GM13976 (cell line): ENCODE measurements around the gene SLC7A6.

ENCODE experiments used
- DNase-seq: peaks from one replicate; pipeline ENCODE4 v3.0.0; 2012; ENCODE audit warnings: low spot score
- in situ Hi-C: fragments of 300-500 bp; cut with MboI; formaldehyde crosslinking; loops from one replicate; pipeline ENCODE4 v1.12.0; 2022; ENCODE audit warnings: low sequenced_read_pairs, mixed read lengths, inconsistent platforms; ENCODE audit not compliant: unreplicated experiment
- TF ChIP-seq, protein P1 (sequence below): IDR thresholded peaks from 2 replicates; pipeline ENCODE4 v1.5.1; 2012; ENCODE audit warnings: borderline replicate concordance, mild to moderate bottlenecking; ENCODE audit not compliant: insufficient read depth; ENCODE audit errors: extremely low read depth, missing control alignments, control extremely low read depth

SLC7A6 gene

DNA sequence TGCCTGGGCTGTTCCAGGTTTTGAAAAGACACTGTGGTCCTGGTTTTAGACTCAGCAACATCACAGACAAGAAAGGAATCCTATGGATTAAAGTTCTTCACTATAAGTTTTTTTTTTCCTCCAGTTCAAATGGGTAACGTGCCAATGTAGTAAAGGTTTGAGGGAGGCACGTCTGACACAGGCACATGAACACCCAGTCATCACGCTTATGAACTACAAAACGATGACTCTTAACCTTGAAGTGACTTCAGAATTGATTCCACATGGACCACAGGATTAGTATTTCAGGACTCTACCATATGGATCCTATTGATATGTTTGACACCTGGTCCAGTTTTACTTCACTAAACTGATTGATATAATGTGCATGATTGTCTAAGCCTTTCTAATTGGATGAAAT, 48.8 kb downstream of the SLC7A6 start:
- DNase-seq = no peak
- TF ChIP-seq, protein P1, sequence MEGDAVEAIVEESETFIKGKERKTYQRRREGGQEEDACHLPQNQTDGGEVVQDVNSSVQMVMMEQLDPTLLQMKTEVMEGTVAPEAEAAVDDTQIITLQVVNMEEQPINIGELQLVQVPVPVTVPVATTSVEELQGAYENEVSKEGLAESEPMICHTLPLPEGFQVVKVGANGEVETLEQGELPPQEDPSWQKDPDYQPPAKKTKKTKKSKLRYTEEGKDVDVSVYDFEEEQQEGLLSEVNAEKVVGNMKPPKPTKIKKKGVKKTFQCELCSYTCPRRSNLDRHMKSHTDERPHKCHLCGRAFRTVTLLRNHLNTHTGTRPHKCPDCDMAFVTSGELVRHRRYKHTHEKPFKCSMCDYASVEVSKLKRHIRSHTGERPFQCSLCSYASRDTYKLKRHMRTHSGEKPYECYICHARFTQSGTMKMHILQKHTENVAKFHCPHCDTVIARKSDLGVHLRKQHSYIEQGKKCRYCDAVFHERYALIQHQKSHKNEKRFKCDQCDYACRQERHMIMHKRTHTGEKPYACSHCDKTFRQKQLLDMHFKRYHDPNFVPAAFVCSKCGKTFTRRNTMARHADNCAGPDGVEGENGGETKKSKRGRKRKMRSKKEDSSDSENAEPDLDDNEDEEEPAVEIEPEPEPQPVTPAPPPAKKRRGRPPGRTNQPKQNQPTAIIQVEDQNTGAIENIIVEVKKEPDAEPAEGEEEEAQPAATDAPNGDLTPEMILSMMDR = no peak
- in situ Hi-C loops = no loop called here

DNA sequence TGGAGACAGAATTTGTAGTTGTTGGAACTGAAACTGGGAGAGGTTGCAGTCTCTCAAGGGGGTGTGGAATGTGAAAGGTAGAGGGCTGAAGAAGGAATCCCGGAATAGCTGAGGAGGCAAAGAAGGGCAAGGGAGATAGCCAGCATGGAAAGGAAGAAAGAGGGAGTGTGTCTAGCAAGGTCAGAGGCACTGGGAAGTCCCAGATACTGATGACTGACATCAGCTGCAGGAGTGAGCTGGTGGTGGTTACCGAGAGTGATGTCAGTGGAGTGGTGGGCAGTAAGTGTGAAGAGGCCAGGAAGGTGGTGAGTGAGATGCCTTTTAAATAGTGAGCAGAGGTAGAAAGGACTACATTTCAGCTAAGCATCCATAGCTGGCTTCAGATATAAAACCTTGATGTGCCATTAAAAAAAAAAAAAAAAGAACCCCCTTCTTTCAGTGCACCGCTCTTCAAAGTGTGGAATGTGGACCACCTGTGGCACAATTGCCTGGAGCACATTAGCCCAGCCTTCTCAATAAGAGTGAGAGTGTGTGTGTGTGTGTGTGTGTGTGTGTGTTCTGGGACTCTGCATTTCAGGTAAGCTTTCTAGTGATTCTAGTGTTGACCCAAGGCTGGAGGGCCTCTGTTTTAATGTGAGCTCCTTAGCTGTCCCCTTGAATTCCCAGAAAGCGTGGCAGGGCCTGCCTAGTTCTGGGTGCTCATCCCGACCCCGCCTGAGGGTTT, 55.0 kb downstream of the SLC7A6 start:
- in situ Hi-C loops = no loop called here
- peak; percentile 84 for DNase-seq
- TF ChIP-seq, protein P1 = no peak

DNA sequence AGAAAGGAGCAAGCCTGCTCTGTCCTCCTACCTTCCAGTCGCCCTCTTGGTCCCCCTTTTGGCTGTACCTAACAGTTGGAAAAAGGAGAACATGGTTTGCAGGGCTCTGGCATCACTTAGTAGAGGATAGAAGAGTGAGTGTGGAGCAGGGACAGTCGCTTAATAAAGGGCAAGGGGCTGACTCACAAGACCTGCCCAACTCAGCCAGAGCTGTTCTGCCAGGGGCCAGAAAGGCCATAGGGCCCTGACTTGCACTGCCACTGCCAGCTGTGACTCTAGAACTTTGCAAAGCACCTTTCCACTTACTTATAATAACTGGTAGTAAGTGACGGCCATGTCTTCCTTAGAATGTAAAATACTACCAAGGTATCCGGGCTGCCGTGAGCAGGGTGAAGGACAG, 60.0 kb downstream of the SLC7A6 start:
- in situ Hi-C loops = no loop called here
- no peak for DNase-seq
- TF ChIP-seq, protein P1 = no peak

DNA sequence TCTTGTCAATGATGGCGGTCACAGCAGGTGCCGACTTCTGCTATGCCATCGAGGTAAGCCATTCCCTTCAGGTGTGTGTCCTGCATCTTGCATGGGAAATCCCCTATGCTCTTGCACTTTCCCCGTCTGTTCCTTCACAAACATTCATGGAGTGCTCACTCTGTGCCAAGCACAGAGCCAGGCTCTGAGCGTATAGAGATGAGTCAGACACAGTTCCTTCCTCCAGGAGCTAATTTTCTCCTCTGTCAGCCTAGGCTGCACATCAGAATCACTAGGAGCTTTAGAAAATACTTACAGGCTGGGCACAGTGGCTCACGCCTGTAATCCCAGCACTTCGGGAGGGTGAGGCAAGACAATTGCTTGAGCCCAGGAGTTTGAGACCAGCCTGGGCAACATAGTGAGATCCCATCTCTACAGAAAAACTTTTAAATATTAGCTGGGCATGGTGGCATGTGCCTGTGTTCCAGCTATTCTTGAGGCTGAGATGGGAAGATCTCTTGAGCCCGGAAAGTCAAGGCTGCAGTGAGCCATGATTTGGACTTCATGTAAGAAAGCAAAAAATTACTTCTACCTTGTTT, 60.5 kb downstream of the SLC7A6 start:
- no peak for DNase-seq
- TF ChIP-seq, protein P1 = no peak
- in situ Hi-C loops = no loop called here

DNA sequence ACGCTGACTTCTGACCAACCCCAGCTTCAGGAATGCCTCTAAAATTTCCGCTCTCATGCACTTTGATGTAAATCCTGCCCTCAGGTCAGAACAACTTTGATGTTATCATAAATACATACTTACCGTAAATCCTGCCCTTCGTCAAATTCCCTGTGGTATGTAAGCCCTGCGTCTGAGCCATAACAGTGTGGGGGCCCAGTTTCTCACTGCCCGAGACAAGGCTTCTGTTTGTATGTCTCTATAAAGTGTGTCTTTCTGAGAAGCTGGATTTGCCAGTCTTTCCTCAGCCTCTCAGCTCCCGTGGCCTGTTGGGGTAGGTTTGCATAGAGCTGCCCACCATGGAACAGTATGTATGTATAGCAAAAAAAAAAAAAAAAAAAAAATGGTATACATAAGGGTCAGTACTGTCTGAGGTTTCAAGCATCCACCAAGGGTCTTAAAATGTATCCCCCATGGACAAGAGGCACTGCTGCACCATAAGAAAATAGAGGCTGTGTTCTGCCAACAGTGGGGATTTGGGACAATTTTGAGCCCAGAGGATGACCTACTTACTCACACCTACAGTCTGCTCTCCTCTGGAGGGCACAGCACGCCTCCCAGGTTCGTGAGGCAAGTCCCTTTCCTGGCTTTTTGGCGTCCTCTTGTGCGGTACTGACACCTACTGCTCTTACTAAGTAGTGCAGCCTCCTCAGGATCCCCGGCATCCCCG, 64.0 kb downstream of the SLC7A6 start:
- in situ Hi-C loops = no loop called here
- TF ChIP-seq, protein P1 = peak; percentile 87
- peak; percentile 84 for DNase-seq

DNA sequence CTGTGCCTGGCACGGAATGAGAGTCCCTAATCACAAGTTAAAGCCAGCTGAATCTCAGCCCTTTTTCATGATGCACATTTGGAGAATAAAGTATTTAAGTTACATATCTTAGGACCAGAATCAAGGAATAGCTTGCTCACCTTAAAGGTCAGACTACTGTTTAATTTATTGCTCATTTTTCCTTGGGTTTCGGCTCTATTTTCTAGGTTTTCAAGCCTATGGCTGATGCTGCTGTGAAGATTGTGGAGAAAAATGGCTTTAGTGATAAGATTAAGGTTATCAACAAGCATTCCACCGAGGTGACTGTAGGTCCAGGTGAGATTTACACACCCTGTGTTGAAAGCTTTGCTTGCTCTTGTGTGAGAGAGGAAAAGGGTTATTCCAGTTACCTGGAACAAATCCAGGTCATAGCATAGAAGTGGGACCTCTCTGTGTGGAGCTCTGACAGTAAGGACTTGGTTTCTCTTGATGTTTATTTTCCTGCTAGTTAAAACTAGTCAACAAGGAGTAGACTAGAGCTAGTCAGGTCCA, 64.6 kb downstream of the SLC7A6 start:
- in situ Hi-C loops = no loop called here
- TF ChIP-seq, protein P1 = no peak
- no peak for DNase-seq
